SK-N-SH treated with all-trans-retinoic acid at 6 μM for 48 hours (cell line): Measurements from ENCODE around the gene NUTM2B.
"Not testable (repeated sequence)": the region's sequence is repeated elsewhere in the genome, so short reads cannot be mapped to it uniquely, and the experiment has no call there.

ENCODE experiments used
- BACH2 ChIP-seq: fragments of 250-450 bp; sonication (Bioruptor Pico); IDR thresholded peaks from 2 replicates; pipeline ENCODE4 v1.9.0; 2021; ENCODE audit warnings: mild to moderate bottlenecking, borderline replicate concordance
- TCF4 ChIP-seq: fragments of 250-450 bp; sonication (Bioruptor Pico); IDR thresholded peaks from 2 replicates; pipeline ENCODE4 v1.8.0; 2021; ENCODE audit warnings: mild to moderate bottlenecking, moderate library complexity, borderline replicate concordance
- ZNF565 ChIP-seq: fragments of 450-650 bp; formaldehyde crosslinking; conservative IDR thresholded peaks from 2 replicates; pipeline ENCODE4 v1.5.0; 2020; ENCODE audit warnings: low read depth, mild to moderate bottlenecking, moderate library complexity
- TF ChIP-seq, protein P1 (sequence below): fragments of 250-450 bp; sonication (Bioruptor Pico); IDR thresholded peaks from 2 replicates; pipeline ENCODE4 v1.8.0; 2020; ENCODE audit warnings: mild to moderate bottlenecking, moderate library complexity, borderline replicate concordance
- TF ChIP-seq, protein P2 (sequence below): fragments of 250-450 bp; sonication (Bioruptor Pico); IDR thresholded peaks from 2 replicates; pipeline ENCODE4 v1.5.0; 2020; ENCODE audit warnings: mild to moderate bottlenecking, moderate library complexity

DNA sequence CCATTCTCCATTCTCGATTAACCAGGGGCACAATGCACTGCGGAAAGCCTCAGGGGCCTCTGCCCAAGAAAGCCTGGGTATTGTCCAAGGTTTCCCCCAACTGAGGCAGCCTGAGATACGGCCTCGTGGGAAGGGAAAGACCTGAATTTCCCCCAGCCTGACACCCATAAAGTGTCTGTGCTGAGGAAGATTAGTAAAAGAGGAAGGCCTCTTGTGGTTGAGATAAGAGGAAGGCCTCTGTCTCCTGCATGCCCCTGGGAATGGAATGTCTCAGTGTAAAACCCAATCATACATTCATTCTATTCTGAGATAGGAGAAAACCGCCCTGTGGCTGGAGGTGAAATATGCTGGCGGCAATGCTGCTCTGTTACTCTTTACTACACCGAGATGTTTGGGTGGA lies 41.8 kb downstream of the NUTM2B start:
- TF ChIP-seq BACH2, TCF4, ZNF565 (CRISPR knock-in tag): not testable (repeated sequence)
- TF ChIP-seq, protein P1, sequence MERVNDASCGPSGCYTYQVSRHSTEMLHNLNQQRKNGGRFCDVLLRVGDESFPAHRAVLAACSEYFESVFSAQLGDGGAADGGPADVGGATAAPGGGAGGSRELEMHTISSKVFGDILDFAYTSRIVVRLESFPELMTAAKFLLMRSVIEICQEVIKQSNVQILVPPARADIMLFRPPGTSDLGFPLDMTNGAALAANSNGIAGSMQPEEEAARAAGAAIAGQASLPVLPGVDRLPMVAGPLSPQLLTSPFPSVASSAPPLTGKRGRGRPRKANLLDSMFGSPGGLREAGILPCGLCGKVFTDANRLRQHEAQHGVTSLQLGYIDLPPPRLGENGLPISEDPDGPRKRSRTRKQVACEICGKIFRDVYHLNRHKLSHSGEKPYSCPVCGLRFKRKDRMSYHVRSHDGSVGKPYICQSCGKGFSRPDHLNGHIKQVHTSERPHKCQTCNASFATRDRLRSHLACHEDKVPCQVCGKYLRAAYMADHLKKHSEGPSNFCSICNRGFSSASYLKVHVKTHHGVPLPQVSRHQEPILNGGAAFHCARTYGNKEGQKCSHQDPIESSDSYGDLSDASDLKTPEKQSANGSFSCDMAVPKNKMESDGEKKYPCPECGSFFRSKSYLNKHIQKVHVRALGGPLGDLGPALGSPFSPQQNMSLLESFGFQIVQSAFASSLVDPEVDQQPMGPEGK (CRISPR knock-in tag) = not testable (repeated sequence)
- TF ChIP-seq, protein P2, sequence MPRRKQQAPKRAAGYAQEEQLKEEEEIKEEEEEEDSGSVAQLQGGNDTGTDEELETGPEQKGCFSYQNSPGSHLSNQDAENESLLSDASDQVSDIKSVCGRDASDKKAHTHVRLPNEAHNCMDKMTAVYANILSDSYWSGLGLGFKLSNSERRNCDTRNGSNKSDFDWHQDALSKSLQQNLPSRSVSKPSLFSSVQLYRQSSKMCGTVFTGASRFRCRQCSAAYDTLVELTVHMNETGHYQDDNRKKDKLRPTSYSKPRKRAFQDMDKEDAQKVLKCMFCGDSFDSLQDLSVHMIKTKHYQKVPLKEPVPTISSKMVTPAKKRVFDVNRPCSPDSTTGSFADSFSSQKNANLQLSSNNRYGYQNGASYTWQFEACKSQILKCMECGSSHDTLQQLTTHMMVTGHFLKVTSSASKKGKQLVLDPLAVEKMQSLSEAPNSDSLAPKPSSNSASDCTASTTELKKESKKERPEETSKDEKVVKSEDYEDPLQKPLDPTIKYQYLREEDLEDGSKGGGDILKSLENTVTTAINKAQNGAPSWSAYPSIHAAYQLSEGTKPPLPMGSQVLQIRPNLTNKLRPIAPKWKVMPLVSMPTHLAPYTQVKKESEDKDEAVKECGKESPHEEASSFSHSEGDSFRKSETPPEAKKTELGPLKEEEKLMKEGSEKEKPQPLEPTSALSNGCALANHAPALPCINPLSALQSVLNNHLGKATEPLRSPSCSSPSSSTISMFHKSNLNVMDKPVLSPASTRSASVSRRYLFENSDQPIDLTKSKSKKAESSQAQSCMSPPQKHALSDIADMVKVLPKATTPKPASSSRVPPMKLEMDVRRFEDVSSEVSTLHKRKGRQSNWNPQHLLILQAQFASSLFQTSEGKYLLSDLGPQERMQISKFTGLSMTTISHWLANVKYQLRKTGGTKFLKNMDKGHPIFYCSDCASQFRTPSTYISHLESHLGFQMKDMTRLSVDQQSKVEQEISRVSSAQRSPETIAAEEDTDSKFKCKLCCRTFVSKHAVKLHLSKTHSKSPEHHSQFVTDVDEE = not testable (repeated sequence)
